ENCODE results near the gene HOXB8. TPM values are rescaled to one million over a fixed set of nuclear protein-coding genes. Genes with fewer than 3 reads are reported as not detected.

HOXB8 gene
- total RNA-seq, 1 experiment from 2014 or later, result 1.2 TPM

GRCh38 chr17:48610282-48611211 is 4.5 kb downstream of the HOXB8 start, which contains the start of gene HOXB7:
Gene HOXB7 (minus strand): TSS chr17:48611017. CDS start chr17:48610918, 99 bp downstream.
- DNase-seq (ENCODE audit: low spot score), result peak; percentile 69

- DNase-seq (ENCODE audit: low spot score), result no peak
These were observed 5.3 kb downstream of the HOXB8 start for GRCh38 chr17:48609759-48610281.

- no peak for DNase-seq (ENCODE audit: low spot score)
These were observed 6.1 kb downstream of the HOXB8 start for GRCh38 chr17:48609033-48609432.

- no peak for DNase-seq (ENCODE audit: low spot score)
These were observed 6.6 kb downstream of the HOXB8 start for GRCh38 chr17:48608494-48608834.

- DNase-seq (ENCODE audit: low spot score), result no peak
These were observed 8.0 kb downstream of the HOXB8 start for GRCh38 chr17:48606892-48607614.

- no peak for DNase-seq (ENCODE audit: low spot score)
These were observed 8.9 kb downstream of the HOXB8 start for GRCh38 chr17:48605991-48606891.

- DNase-seq (ENCODE audit: low spot score), result no peak
These were observed 9.6 kb downstream of the HOXB8 start for GRCh38 chr17:48605409-48605919.

GRCh38 chr17:48604770-48605329 is 10.2 kb downstream of the HOXB8 start, which contains the start of gene HOXB6:
Gene HOXB6 (minus strand): TSS chr17:48604986. CDS start chr17:48598150, 6,836 bp downstream.
- peak; percentile 69 for DNase-seq (ENCODE audit: low spot score)

GRCh38 chr17:48603959-48604769 is 10.9 kb downstream of the HOXB8 start:
- DNase-seq (ENCODE audit: low spot score), result peak; percentile 82

GRCh38 chr17:48601539-48602425 is 13.3 kb downstream of the HOXB8 start:
- no peak for DNase-seq (ENCODE audit: low spot score)

GRCh38 chr17:48601207-48601538 is 13.9 kb downstream of the HOXB8 start:
- DNase-seq (ENCODE audit: low spot score), result no peak

GRCh38 chr17:48600244-48601098 is 14.6 kb downstream of the HOXB8 start:
- peak; percentile 34 for DNase-seq (ENCODE audit: low spot score)

GRCh38 chr17:48599354-48599753 is 15.7 kb downstream of the HOXB8 start:
- no peak for DNase-seq (ENCODE audit: low spot score)

GRCh38 chr17:48598736-48599135 is 16.4 kb downstream of the HOXB8 start:
- DNase-seq (ENCODE audit: low spot score), result no peak

GRCh38 chr17:48597778-48598631 is 17.1 kb downstream of the HOXB8 start:
- DNase-seq (ENCODE audit: low spot score), result peak; percentile 34

- no peak for DNase-seq (ENCODE audit: low spot score)
These were observed 17.6 kb downstream of the HOXB8 start for GRCh38 chr17:48597528-48597777.

GRCh38 chr17:48596735-48597527 is 18.2 kb downstream of the HOXB8 start:
- DNase-seq (ENCODE audit: low spot score), result no peak

Data from H4 (cell line).